Glomerular visceral epithelial cell (primary cell): ENCODE measurements around the gene UQCR11.

Experiments used
- DNase-seq: peaks from one replicate; pipeline ENCODE4 v3.0.0-alpha.2; 2016; ENCODE audit errors: extremely low spot score

Gene UQCR11

DNA sequence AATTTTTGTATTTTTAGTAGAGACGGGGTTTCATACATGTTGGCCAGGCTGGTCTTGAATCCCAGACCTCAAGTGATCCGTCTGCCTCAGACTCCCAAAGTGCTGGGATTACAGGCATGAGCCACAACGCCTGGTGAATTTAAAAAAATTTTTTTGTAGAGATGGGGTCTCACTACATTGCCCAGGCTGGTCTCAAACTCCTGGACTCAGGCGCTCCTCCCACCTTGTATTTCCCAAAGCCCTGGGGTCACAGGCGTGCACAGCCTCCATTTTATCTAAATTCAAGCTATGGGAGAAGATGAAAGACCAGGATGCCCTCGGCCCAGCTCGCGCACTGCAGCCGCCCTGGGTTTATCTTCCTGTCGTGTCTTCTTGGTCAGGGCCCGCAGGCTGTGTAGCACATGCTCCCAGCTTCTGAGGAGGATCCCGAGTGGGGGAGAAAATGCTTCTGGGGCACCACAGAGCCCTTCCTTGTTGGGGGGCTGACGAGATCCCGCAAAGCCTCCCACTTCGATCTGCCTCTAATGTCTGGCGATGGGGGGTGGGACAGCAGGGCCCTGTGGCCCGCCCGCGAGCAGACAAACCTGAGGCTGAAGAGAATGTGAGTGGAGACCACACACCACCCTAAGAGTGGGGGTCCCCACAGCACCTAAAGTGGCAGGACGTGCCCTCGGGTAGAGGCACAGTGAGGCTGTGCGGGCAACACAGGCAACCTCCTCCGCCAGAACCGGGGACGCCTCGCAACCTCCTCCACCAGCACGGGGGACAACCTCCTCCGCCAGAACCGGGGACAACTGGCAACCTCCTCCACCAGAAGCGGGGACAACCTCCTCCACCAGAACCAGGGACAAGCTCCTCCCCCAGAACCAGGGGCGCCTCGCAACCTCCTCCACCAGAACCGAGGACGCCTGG lies 31.3 kb upstream of the UQCR11 start:
- no peak for DNase-seq

GRCh38 chr19:1634938-1635243 lies 29.6 kb upstream of the UQCR11 start:
- DNase-seq, result no peak

DNA sequence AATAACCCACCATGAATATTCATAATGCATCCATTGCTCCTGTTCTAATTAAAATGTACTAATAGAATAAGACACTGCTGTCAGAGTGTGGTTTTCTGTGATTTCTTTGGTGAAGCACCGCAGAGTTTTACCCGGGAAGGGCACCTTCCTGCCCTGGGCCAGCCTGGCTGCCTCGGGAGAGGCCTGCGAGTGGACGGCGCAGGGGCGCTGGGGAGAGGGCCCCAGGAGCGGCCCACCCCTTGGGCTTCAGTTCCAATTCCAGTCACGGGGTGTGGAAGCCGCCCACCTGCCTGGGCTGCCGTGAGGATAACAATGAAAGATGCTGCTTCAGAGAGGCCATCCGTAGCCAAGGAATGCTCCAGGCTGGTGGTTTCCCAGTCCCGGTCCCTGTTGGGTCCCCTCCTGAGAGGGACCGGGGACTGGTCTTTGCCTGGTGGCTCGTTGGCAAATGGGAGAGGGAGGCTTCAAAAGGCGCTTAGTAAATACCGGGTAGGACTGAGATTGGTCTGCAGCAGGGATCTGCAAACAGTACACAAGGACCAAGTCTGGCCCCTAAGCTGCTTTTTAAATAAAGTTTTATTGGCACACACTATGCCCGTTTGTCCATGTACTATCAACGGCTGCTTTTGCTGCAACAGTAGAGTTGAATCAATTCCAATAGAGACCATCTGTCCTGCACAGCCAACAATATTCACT lies 29.1 kb upstream of the UQCR11 start:
- DNase-seq, result no peak

DNA sequence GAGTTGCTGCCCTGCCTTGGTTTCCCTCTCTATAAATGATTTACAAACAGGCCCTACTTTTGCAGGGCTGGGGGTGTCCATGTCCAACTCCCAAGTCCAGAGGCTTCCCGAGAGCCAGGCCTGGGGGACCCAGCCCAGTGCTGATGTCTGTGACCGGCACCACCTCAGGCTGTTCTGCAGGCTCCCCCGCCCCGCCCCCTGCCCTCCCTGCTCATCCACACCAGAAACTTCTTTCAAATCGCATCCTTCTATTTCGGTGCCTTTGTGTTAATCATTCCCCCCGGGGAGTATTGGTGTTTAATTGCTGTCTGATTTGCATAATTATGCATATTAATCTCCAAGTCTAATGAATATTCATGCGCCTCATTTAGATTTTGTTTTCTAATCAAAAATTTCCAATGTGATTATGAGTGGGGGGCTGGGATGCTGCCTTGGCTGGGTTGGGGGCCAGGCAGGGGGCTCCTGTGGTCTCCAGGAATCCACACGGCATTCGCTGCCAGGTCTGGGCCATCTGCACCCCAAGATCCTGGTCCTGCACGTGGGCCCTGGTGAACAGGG lies 28.1 kb upstream of the UQCR11 start:
- no peak for DNase-seq

GRCh38 chr19:1632462-1633268 lies 27.4 kb upstream of the UQCR11 start:
- DNase-seq, result no peak

DNA sequence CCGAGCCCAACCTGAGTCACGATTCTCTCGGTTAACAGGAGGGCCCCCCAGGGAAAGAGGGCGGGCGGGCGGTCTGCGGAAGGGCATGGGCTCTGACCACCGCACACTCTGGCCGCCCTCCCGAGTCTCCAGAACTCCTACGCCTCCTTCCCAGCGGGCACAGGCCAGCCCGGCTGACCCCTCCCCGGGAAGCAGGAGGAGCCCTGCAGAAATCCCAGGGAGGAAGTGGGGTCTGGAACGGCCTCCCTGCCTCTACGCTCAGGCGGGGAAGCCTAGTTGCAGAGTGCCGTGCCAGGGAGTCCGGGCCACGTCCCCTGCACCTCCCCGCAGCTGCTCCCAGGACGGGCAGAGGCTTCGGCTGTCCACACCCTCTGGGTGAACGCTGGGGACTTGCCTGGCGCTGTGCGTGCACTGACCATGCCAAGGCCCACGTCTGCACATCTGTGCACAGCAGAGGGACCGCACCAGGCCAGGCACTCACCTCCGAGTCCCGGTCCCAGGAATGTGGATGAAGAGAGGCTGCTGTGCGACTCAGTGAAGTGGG lies 26.4 kb upstream of the UQCR11 start:
- DNase-seq, result no peak

- DNase-seq, result no peak
Observed at GRCh38 chr19:1630811-1631210, 25.5 kb upstream of the UQCR11 start.

GRCh38 chr19:1630012-1630411 lies 24.8 kb upstream of the UQCR11 start:
- DNase-seq, result no peak

DNA sequence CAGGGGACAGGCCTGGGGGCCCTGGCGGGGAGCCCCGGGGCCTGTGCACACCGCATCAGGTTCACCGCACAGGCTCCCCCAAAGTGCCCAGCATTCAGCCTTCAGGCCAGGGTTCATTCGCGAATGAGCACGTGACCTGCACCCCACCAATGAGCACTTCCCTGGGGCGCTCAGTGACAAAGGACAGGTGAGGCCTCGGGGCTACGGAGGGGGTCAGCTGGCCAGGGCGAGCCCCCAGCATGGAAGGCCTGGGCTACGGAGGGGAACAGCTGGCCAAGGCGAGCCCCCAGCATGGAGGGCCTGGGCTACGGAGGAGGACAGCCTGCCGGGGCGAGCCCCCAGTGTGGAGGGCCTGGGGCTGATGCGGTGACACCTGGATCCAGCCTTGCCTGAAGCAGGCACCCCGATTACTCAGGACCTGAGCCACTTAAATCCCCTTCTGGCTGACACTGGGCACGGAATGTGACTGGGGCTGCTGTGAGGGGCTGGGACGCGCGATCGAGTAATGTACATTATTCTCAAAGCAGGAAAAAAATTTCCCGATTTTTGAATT lies 24.1 kb upstream of the UQCR11 start:
- DNase-seq, result no peak

DNA sequence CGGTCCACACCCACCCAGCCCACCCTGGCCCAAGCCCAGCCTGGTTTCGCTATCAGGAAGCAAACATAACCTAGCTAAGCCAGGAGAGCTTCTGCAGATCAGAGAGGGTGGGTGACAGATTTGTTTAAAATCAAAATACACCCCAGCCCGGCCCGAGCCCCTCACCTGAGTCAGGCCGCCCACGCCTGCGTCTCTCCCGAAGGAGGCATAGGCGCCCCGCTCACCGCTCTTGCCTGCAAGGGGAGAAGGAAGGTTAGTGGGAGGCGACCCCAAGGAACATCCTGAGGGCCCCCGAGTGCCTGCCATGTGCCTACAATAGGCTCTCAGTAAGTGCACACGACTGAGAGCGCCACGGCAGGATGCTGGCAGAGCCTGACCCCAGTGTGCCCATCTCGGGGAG lies 21.9 kb upstream of the UQCR11 start:
- DNase-seq, result no peak

- no peak for DNase-seq
Observed at GRCh38 chr19:1626417-1627010, 21.3 kb upstream of the UQCR11 start.

DNA sequence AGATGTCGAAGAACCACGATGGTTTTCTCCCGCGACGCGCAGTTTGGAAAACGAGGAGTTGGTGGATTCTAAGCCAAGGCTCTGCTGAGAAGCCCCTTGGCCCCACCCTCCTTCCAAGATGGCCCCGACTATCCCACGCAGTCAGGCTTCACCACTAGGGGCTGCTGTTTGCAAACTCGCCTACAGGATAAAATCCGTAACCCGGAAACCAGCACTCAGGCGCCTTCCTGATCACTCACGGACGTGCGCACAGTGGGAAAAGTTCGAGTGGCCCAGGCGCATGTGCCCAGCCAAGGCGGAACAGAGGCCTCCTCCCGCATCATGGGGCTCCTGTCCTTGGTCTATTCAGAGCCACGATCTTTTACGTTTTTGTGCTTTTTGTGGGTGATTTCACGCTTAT lies 19.2 kb upstream of the UQCR11 start:
- DNase-seq, result peak; percentile 24

DNA sequence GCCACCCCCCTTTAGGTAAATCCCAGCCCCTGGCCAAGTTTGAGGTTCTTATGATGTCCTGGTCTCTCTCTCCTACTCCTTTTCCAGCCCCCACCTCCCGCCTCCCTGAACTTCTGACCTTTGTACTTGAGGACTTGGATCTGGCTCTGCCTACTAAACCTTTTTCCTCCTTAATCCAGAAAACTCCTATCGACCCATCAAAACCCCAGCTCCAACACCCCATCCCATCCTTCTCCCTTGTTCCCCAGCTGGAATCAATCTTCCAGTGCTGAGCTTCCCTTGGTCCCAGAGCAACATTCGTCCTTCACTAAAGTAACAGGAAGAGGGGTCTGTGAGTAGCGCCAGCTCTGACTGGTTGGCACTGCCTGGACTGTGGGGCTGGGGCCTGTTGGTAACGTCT lies 17.3 kb upstream of the UQCR11 start:
- DNase-seq, result no peak

- no peak for DNase-seq
Observed at GRCh38 chr19:1622007-1622406, 16.7 kb upstream of the UQCR11 start.

DNA sequence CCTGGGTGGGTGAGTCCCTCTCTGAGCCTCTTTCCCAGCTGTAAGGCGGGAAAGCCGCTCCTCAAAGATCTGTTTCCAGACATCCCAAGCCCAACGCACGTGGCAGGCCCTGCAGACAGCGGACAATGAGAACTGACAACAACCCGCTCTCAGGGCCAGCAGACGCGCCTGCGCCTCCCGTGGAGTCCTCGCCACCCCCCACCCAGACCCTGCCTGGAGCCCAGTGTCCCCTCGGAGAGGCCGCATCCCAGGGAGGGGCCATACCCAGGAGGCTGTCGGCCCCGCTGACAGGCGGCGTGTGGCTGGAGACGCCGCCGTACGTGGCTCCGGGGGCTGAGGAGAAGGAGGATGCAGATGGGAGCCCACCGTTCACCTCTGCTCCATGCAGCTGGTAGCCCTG lies 16.3 kb upstream of the UQCR11 start:
- no peak for DNase-seq

- DNase-seq, result no peak
Observed at GRCh38 chr19:1621021-1621420, 15.8 kb upstream of the UQCR11 start.

GRCh38 chr19:1620502-1620901 lies 15.2 kb upstream of the UQCR11 start:
- no peak for DNase-seq

GRCh38 chr19:1619703-1620102 lies 14.4 kb upstream of the UQCR11 start:
- DNase-seq, result no peak

GRCh38 chr19:1619094-1619439 lies 13.8 kb upstream of the UQCR11 start:
- no peak for DNase-seq

- peak; percentile 47 for DNase-seq
Observed at GRCh38 chr19:1618157-1619093, 13.2 kb upstream of the UQCR11 start.
